HK-2 (cell line): ENCODE results near the gene PLIN4.
A peak's percentile ranks its signal among the peaks of the same experiment; 100 is the strongest.
"Not testable (repeated sequence)": the region's sequence is repeated elsewhere in the genome, so short reads cannot be mapped to it uniquely, and the experiment has no call there.

Experiments
- DNase-seq: peaks from one replicate; pipeline ENCODE4 v3.0.0-alpha.2; 2018; ENCODE audit not compliant: unreplicated experiment

PLIN4 gene

GRCh38 chr19:4548238-4548584, 29.9 kb upstream of the PLIN4 start:
- no peak for DNase-seq

GRCh38 chr19:4547303-4548237, 29.3 kb upstream of the PLIN4 start:
- DNase-seq = no peak

DNA sequence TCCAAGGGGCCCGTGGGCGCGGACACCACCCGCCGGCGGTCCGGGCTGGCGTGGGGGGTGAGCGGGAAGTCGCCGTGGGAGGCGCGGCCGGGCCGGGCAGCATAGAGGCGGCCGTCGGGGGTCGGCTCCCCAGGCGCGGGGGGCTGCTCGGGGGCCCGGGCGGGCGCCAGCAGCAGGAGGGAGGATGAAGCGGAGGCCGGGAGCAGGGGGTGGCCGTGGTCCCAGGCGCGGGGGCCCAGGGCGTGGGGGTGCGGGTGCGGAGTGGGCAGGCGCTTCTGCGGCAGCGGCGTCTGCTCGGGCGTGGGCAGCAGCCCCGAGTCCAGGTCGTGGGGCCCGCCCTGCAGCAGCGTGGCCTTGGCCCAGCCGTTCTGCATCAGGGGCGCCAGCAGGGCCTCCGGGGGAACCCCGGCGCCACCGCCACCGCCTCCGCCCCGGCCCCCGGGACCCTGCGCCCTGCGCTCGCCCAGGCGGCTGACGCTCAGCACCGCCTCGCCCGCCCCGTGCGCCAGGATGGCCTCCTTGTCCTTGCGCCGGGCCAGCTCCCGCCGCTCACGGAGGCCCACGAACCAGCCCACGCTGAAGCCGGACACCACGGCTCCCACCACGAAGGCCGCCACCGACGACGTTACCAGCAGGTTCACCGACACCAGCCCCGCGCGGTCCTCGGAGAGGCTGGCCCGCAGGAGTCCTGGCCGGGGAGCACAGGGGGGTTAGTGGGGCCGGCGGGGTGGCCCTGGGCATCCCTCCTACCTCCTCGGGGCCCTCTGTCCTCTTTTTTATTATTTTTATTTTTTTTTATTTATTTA, 25.8 kb upstream of the PLIN4 start:
- no peak for DNase-seq

- no peak for DNase-seq
These were observed 24.9 kb upstream of the PLIN4 start for GRCh38 chr19:4542896-4543841.

- DNase-seq = not testable (repeated sequence)
These were observed 23.5 kb upstream of the PLIN4 start for GRCh38 chr19:4541806-4542145.

DNA sequence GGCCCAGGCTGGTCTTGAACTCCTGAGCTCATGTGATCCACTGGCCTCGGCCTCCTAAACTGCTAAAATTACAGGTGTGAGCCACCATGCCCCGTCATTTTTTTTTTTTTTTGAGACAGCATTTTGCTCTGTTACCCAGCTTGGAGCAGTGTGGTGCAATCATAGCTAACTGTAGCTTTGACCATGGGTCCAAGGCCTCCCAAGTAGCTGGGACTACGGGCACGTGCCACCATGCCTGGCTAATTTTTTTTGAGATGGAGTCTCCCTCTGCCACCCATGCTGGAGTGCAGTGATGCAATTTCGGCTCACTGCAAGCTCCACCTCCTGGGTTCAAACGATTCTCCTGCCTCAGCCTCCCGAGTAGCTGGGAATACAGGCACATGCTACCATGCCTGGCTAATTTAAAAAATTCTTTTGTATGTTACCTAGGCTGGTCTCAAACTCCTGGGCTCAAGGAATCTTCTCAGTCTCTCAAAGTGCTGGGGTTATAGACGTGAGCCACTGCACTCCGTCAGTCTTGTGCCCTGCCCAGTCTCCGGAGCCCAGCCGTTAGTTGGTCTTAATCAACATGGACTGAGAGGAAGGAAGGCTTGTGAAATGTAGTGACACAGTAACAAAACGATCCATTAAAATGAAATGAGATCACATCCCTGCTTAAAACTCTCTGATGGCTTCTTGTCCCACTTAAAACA, 23.0 kb upstream of the PLIN4 start:
- DNase-seq = no peak

DNA sequence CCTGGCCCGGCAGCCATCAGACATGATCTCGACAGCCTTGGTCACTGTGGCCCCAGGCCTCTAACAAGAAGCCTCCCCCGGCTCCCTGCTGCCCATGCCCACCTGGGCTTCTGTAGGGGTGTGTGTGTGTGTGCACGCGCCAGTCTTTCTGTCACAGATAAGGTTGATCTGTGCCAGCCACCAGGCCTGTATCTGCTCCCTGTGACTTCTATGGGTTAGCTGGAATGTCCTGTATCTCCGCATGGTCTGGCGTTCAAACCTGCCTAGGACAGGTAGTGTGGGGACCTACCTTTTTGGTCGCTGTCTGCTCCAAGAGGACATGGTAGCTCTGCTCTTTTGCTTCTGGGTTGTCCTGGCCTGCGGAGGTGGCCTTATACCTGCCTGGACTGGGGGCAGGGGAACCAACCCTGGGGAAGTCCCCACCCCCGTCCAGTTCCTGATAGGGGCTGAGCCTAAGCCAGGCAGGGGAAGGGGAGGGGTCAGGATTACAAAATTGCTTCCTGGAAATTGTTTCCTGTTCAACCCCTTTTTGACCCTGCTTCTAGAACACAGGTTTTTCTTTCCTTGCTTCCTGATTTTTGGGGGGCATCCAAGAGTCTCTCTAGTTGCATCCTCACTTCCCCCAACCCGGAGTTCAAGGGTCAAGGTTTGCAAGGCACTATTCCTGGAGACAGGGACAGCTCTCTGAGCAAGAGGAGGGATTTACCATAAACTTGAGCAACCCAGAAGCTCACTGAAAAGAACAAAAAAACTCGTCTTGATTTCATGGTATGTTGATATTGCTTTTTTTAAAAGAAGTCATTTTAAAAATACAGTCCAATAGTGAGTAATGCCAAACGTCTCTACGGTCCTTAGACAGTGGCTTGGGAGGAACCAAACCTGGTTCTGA, 21.7 kb upstream of the PLIN4 start, which contains the start of gene LRG1:
Gene LRG1, minus strand, starts transcription at position 344 of the 889 bp plus-strand sequence. Its CDS starts 23 bp downstream, at position 321.
- no peak for DNase-seq

GRCh38 chr19:4539169-4539692, 20.9 kb upstream of the PLIN4 start:
- DNase-seq = no peak

DNA sequence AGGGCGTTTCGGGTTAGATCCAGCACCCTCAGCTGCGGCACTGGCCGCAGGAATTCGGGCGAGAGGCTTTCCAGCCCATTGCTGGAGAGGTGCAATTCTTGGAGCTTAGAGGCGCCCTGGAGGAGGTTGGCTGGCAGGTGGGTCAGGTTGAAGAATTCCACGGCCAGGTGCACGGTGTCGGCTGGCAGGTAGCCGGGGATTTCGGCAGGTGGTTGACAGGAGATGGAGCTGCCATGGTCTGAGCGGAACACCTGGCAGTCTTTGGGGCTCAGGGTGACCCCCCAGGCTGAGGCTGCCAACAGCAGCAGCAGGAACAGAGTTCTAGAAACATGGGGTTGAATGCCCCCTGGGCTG, 20.3 kb upstream of the PLIN4 start:
- DNase-seq = no peak

DNA sequence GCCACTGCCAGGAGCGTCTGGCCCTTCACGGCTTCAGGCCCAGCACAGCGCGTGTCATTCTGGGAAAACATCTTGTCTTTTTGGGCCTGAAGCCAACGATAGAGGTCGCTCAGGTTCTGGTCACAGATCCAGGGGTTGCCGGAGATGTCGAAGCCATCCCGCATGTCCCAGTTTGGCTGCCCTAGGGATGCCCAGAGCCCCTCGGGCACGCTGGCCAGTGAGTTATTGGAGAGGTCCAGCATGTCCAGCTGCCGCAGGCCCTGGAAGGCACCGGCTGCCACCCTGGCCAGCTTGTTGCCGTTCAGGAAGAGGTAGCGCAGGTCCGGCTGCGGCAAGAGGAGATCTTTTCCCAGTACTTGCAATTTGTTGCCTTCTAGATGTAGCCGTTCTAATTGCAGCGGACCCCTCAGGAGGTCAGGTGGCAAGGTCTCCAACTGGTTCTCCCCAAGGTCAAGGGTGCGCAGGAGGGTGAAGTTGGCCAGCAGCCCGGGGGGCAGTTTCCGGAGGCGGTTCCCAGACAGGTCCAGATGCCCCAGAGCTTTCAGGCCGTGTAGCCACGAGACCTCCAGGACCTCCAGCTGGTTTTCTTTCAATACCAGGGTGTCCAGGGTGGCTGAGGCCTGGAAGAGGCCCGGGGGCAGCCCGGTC, 19.8 kb upstream of the PLIN4 start:
- no peak for DNase-seq

- no peak for DNase-seq
These were observed 18.5 kb upstream of the PLIN4 start for GRCh38 chr19:4536798-4537197.

DNA sequence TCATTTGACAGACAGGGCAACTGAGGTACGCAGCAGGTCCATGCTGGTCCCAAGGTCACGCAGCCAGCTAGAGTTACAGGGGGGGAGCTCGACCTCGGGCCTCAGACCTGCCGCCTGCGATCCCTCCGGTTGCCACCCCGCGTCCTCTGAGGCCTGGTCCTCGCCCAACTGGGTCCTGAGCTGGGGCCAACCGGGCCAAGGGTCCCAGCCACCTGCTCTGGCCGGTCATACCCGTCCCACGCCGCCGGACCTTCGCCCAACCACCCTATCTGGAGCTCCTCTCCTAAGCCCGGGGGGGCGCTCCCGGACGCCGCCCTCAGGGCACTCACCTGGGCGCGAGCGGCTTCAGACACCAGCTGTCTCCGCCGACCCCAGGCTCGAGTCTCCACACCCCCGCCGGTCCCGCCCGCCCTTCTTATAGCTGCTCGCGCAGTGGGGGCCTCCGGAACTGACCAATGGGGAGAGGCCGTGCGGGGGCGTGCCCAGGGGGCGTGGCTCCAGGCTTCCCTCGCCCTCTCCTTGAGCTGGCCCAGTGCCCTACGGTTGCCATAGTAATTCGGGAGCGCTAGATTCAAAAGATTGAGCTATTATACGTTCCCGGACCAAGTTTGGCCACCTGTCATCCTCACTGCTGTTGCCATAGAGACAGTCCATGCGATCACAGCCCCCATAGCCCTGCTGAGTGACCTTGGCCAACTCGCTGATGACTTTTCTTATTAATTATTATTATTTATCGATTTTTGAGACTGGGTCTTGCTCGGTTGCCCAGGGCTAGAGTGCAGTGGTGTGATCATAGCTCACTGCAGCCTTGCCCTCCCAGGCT, 16.8 kb upstream of the PLIN4 start, which contains the start of gene PLIN5:
Gene PLIN5, minus strand, starts transcription at position 389 of the 823 bp plus-strand sequence. CDS start 1,150 bp downstream, outside the sequence.
- DNase-seq = peak; percentile 70

- no peak for DNase-seq
These were observed 15.6 kb upstream of the PLIN4 start for GRCh38 chr19:4533835-4534424.

DNA sequence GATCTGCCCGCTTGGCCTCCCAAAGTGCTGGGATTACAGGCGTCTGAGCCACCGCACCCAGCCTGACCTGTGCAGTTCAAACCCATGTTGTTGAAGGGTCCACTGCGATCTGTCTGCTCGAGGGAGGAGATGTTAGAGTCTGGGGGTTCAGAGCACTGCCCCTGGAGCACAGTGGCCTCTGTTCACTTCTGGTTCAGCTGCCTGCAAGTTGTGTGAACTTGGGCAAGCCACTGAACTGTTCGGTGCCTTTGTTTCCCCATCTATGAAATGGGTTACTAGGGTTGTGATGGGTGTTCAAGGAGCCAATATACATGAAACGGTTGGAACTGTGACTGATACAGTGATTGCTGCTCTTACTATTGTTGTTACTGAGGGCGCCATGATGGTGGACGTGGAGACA, 15.0 kb upstream of the PLIN4 start:
- DNase-seq = no peak

DNA sequence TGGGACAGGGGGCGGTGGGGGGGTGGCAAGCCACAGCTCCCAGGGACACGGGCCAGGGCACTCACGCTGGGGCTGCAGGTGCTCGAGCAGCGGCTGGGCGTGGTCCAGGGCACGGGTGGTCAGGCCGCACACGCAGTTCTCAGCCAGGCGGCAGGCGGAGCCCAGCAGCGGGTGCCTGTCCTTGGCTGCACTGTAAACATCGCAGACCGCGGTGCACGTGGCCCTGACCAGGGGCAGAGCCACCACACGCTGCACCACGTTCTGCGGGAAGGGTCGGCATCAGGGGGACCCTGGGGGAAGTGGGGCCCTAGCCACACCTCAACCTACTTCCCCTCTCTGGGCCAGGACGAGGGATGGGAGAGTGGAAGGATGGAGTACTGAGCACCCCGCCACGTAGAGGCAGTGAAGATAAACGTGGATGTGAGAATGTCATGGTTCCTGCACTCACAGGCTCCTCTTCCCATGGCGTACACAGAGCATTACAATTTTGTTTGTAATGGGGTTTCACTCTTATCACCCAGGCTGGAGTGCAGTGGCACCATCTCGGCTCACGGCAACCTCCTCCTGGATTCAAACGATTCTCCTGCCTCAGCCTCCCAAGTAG, 13.4 kb upstream of the PLIN4 start:
- no peak for DNase-seq

DNA sequence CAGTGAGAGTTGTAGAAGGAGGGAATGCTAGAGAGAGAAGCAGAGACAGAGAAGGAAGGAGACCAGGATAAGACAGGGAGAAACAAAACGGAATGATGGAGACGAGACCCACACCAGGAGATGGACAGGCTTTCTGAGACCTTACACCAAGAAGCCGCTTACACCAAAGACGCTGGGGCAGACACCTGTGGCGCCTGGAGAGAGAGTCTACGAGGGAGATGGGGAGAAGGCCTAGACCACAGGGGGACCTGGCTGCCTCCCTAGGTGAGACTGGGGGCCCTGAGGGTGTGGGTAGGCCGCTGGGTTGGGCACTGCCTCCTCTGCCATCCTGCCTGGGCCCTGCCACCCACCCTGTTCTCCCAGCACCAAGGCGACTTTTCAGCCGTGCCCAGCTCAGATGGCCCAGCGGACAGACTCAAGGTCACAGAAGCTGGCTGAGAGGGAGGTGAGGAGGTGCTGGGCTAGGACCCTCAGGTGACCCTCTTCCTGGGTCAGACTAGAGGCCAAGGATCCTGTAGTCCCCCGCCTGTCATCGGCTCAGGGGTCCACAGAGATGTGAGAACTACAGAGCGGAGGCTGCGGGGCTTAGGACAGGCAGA, 11.7 kb upstream of the PLIN4 start:
- no peak for DNase-seq

- no peak for DNase-seq
These were observed 10.6 kb upstream of the PLIN4 start for GRCh38 chr19:4528843-4529242.
